SK-N-MC (cell line): Measurements from ENCODE around the gene CDC42BPG.

Experiments used
- DNase-seq: peaks from one replicate; pipeline ENCODE4 v3.0.0-alpha.2; 2011; ENCODE audit warnings: low read depth, low spot score
- H3K27ac ChIP-seq: fragments of 200-600 bp; sonication (generic); 2 replicates; pipeline ENCODE4 v1.5.1; 2016; ENCODE audit warnings: mixed run types
- H3K36me3 ChIP-seq: fragments of 200-600 bp; sonication (generic); 2 replicates; pipeline ENCODE4 v1.6.1; 2017; ENCODE audit warnings: antibody characterized with exemption, low read length, mixed read lengths; ENCODE audit not compliant: insufficient read depth
- H3K4me3 ChIP-seq: fragments of 200-600 bp; sonication (generic); 2 replicates; pipeline ENCODE4 v1.5.1; 2016
- H3K9ac ChIP-seq: fragments of 200-600 bp; sonication (generic); 2 replicates; pipeline ENCODE4 v1.8.0; 2017; ENCODE audit warnings: mixed run types, mixed read lengths; ENCODE audit not compliant: insufficient read length
- H3K9me3 ChIP-seq: fragments of 200-600 bp; sonication (generic); 2 replicates; pipeline ENCODE4 v1.6.1; 2017; ENCODE audit warnings: low read depth, mild to moderate bottlenecking, antibody characterized with exemption, low read length, moderate library complexity, mixed read lengths
- EZH2 ChIP-seq: fragments of 200-600 bp; sonication (generic); IDR thresholded peaks from one replicate; pipeline ENCODE4 v1.6.1; 2017; ENCODE audit warnings: antibody characterized with exemption
- FOXP2 ChIP-seq: optimal IDR thresholded peaks from 2 replicates; pipeline ENCODE3; 2011; ENCODE audit warnings: mild to moderate bottlenecking, moderate library complexity; ENCODE audit not compliant: insufficient read depth; ENCODE audit errors: extremely low read length, control extremely low read depth
- POLR2AphosphoS5 ChIP-seq: IDR thresholded peaks from 2 replicates; pipeline ENCODE4 v1.6.1; 2012; ENCODE audit warnings: mild to moderate bottlenecking, low read depth, low read length, borderline replicate concordance

The CDC42BPG gene

DNA sequence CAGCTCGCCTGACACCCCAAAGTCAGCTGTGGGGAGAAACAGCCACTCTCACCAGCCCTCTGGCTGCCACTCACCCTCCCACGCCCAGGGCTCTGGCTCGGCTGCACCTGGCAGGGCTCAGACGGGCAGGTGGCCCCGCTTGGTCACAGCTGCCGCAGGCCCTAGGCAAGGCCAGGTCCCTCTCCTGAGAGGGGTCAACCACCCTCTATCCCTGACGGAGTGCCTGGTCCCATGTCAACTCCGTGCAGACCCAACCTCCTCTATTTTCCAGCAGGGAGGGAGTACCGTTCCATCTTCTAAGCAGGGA lies 43.3 kb downstream of the CDC42BPG start:
- no peaks in the 10 kb centered on the region for H3K9me3 ChIP-seq
- no peak overlapping the region for H3K9ac ChIP-seq
- H3K4me3 ChIP-seq: 0 out of 2 replicates have a peak overlapping the region, but pooled peaks have one; percentile 76
- peaks cover 14% of the 10 kb centered on the region; the same call in 1 of the 2 replicates for H3K36me3 ChIP-seq
- no peak overlapping the region for H3K27ac ChIP-seq
- no peak for TF ChIP-seq POLR2AphosphoS5
- TF ChIP-seq EZH2: no peak
- no peak for TF ChIP-seq FOXP2
- DNase-seq: no peak

GRCh38 chr11:64800303-64801157 lies 43.9 kb downstream of the CDC42BPG start:
- no peak for TF ChIP-seq EZH2
- TF ChIP-seq FOXP2: no peak
- no peak for TF ChIP-seq POLR2AphosphoS5
- Histone ChIP-seq H3K9me3 (no peaks in the 10 kb centered on the region), H3K27ac (no peak overlapping the region), H3K36me3 (peaks cover 14% of the 10 kb centered on the region; the same call in 1 of the 2 replicates), H3K9ac (no peak overlapping the region), H3K4me3 (no peak overlapping the region)
- DNase-seq: no peak

GRCh38 chr11:64799623-64800302 lies 44.7 kb downstream of the CDC42BPG start:
- peaks cover 12% of the 10 kb centered on the region; the same call in 1 of the 2 replicates for H3K36me3 ChIP-seq
- no peak overlapping the region for H3K9ac ChIP-seq
- no peak overlapping the region for H3K4me3 ChIP-seq
- 0 out of 2 replicates have a peak overlapping the region, but pooled peaks have one; percentile 31 for H3K27ac ChIP-seq
- DNase-seq: no peak
- TF ChIP-seq FOXP2 (no peak), EZH2 (no peak)
- H3K9me3 ChIP-seq: no peaks in the 10 kb centered on the region

- TF ChIP-seq EZH2: no peak
- Histone ChIP-seq H3K36me3 (peaks cover 9% of the 10 kb centered on the region; the same call in 1 of the 2 replicates), H3K4me3 (no peak overlapping the region), H3K27ac (no peak overlapping the region), H3K9me3 (no peaks in the 10 kb centered on the region), H3K9ac (no peak overlapping the region)
- no peak for DNase-seq
Observed at GRCh38 chr11:64799256-64799622, 45.2 kb downstream of the CDC42BPG start.

GRCh38 chr11:64796757-64797541 lies 47.5 kb downstream of the CDC42BPG start:
- no peak overlapping the region for H3K9ac ChIP-seq
- no peak for DNase-seq
- H3K36me3 ChIP-seq: peaks cover 9% of the 10 kb centered on the region; the same call in 1 of the 2 replicates
- H3K27ac ChIP-seq: no peak overlapping the region
- H3K4me3 ChIP-seq: no peak overlapping the region
- no peak for TF ChIP-seq POLR2AphosphoS5
- no peak for TF ChIP-seq EZH2
- no peak for TF ChIP-seq FOXP2
- H3K9me3 ChIP-seq: no peaks in the 10 kb centered on the region

GRCh38 chr11:64796047-64796756 lies 48.3 kb downstream of the CDC42BPG start:
- no peaks in the 10 kb centered on the region for H3K9me3 ChIP-seq
- TF ChIP-seq POLR2AphosphoS5 (no peak), FOXP2 (no peak)
- peaks cover 9% of the 10 kb centered on the region; the same call in 1 of the 2 replicates for H3K36me3 ChIP-seq
- H3K27ac ChIP-seq: no peak overlapping the region
- no peak for DNase-seq
- H3K9ac ChIP-seq: no peak overlapping the region
- H3K4me3 ChIP-seq: no peak overlapping the region

- H3K27ac ChIP-seq: no peak overlapping the region
- no peak for TF ChIP-seq FOXP2
Observed at GRCh38 chr11:64794526-64794925, 49.9 kb downstream of the CDC42BPG start.

More at GRCh38 chr11:64794526-64794925, 49.9 kb downstream of the CDC42BPG start:
- no peak for DNase-seq
- Histone ChIP-seq H3K36me3 (peaks cover 5% of the 10 kb centered on the region; the same call in 1 of the 2 replicates), H3K9me3 (no peaks in the 10 kb centered on the region), H3K9ac (no peak overlapping the region), H3K4me3 (no peak overlapping the region)
